GM19463 (cell line): ENCODE data around the gene SYAP1.
"Not testable (repeated sequence)": the region's sequence is repeated elsewhere in the genome, so short reads cannot be mapped to it uniquely, and the experiment has no call there.

ENCODE experiments used
- ATAC-seq: cut with Tn5 transposase; IDR thresholded peaks from one replicate; pipeline ENCODE4 v1.9.1; 2021; ENCODE audit warnings: mild to moderate bottlenecking, moderate library complexity; ENCODE audit not compliant: unreplicated experiment

SYAP1 gene

DNA sequence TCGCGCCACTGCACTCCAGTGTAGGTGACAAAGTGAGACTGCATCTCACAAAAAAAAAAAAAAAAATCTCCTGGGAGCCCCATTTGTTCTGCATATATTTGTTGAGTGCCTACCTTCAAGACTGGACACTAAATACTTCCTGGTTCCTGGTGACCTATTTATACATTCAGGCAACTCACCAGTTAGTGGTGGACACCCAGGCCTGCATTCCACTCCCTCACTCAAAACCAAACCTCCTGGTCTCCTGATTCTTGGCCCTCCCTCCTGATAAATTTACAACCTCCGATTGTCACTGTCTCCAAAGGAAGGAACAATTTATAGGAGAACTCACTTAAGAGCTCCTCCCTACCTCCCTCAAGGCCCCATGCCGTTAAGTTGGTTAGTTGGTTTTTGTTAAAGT lies 3.1 kb downstream of the SYAP1 start:
- no peak for ATAC-seq

DNA sequence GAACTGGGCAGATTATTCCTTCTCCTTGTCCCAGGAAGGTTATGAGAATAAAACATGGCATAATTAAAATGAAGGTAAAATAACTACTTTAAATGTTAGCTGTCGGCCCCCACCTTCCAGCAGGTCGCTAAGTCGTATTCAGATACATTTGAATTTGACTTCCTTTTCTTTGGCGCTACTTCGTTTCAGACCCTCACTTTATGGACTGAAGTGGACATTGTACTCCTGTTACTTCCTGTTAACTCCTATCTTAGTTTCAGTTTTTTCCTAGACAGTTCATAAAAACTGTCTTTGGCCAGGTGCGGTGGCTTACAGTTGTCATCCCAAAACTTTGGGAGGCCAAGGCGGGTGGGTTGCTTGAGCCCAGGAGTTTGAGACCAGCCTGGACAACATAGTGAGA lies 5.7 kb downstream of the SYAP1 start:
- no peak for ATAC-seq

DNA sequence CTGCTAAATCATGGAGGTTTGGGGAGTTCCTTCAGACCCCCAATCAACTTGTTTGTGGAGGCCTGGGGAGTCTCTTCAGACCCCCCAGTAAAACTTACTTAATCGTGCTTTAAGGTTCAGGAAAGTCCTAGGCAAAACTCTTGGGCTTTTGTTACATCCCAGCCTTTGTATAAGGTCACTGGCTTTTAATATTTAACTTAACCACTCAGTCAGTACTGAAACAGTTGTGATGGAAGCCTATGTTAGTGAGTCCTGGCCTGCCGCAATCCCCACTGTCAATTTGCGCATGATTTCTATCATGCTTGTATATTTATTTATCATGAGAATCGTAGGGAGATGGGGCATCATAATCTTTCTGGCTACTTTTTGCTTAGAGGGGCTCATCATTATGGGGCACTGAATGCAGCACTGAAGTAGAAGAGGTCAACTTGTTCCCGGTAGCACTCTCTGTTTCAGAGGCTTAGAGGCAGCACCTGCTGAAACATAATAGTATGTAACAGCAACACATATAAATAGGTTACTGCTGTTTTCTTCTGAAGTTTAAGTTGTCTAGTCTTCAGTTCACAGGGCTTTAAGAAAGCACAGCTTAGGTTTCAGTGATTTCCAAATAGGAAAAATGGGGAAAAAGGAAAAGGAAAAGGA lies 7.1 kb downstream of the SYAP1 start:
- ATAC-seq = peak; percentile 79

DNA sequence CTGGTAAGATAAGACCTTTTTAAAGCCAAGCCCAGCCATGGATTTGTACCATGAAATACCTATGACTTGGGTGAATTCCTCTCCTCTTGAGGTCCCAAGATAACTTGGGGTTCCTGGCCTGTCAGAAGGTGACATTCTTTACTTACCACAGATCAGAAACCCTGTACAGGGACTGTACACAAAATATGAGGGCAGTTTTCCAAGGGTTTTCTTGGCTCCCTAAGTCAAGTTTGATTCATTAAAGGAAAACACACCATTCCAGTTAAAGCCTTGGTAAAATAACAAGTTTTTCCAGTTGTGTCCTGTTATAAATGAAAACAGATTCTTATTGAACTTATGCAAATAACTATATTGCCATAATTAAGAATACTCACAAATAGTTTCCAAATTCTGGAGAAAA lies 8.2 kb downstream of the SYAP1 start:
- no peak for ATAC-seq

DNA sequence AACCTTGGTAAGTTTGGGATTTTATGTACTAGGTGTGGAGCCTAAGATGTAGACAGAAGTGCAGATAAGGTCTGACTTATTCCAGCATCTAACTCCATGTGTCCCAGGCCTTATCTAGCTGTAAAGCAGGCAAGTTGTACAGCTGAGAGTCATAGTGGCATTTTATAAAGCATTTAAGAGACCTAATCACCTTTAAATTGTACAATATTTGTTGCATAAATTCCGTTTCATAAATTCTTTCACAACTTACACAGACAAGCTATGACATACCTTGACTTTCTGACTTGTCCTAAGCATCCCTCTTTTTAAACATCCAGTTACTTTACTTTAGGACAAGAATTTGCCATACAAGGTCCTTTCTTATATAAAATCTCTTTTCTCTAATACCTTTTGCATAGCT lies 11.0 kb downstream of the SYAP1 start:
- no peak for ATAC-seq

GRCh38 chrX:16733013-16733412 lies 13.6 kb downstream of the SYAP1 start:
- no peak for ATAC-seq

- ATAC-seq = no peak
Measured at GRCh38 chrX:16737024-16737423, 17.6 kb downstream of the SYAP1 start.

DNA sequence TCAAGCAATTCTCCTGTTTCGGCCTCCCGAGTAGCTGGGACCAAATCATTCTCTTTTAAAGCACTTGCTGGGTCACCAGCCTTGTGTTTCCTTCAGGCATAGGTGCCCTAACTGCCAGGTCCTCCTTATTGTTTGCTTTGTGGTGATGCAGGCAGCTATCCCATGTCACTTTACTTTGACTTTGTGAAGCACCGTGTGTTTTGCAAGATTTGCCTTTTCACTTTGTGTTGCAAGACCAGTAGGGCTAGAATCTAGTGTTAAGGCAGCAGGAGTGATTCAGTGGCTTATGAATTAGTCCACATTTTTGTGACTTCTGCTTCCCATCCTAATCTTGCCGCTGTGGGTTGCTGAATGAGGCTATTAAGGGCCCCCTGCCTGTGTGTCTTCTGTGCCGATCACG lies 20.2 kb downstream of the SYAP1 start:
- no peak for ATAC-seq

- no peak for ATAC-seq
Measured at GRCh38 chrX:16743604-16744325, 24.4 kb downstream of the SYAP1 start.

- ATAC-seq = no peak
Measured at GRCh38 chrX:16745102-16745501, 25.7 kb downstream of the SYAP1 start.

GRCh38 chrX:16745659-16746058 lies 26.2 kb downstream of the SYAP1 start:
- ATAC-seq = no peak

DNA sequence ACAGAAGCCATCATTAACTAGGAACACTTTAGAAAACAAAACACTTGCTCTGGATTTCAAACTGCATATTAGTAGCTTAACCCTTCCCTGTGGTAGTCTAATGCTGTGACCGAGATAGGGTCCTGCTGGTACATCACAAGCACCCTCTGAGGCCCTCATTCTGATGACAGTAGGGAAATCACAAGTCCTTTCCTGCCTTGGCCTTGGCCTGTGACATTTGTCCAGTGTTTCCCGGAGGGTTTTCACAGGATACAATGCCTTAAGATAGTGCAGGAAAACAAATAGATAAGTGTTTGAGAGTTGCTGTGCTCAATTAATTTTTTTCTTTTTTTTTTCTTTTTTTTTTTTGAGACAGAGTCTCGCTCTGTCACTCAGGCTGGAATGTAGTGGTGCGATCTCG lies 29.0 kb downstream of the SYAP1 start:
- no peak for ATAC-seq

DNA sequence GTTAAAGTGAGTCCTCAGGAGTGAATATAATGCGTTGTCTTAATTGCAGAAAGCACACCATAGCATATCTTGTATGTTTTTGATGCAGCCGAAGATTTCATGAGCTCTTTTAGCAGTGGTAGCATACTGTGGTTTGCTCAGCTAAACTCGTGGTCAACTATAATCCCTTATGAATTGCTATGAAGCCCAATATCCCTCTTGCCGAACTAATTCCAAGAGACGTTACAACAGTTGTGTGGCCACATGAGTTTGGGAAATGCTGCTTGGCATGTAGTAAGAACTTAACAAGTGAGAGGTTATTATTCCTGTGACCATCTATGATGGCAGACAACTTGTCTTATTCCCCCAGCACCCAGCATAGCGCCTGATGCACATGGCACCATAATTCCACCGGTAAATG lies 30.7 kb downstream of the SYAP1 start:
- ATAC-seq = no peak

DNA sequence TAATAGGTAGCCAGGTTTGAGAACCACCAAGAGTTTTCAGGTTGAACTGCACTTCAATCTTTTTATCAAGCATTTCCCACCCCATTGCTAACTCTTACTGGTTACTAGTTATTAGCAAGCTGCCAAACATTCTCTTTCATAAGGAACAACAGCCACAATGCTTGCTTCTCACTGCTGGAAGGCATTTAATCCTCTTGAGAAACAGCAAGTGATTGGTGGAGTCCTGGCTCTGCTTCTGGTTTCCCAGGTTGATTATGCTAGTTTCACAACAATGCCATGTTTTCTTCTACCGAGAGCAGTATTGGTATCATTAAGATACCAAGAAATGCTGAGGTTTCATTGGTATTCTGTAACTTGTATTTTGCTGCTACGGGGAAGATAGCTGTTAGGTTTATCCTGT lies 34.6 kb downstream of the SYAP1 start:
- ATAC-seq = no peak

GRCh38 chrX:16756724-16757123 lies 37.3 kb downstream of the SYAP1 start:
- ATAC-seq = no peak

- not testable (repeated sequence) for ATAC-seq
Measured at GRCh38 chrX:16761500-16761899, 42.1 kb downstream of the SYAP1 start.

DNA sequence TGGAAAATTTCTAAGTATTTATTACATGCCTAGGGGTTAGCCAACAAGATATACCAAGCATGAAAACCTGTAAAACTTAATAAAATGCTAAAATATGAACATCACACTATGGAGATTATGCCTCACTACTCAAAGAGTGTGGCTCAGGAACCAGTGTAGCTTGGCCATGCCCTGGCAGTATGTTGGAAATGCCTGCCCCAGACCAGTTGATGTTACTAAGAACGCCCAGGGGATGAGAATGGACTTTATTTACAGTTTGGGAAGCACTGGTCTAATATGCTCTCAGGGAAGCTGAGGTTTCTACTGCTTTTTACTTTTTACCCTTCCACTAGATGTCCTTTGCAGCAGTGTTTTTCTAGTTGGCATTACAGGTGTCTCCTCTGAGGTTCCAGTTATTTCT lies 43.2 kb downstream of the SYAP1 start:
- no peak for ATAC-seq

GRCh38 chrX:16765594-16765993 lies 46.2 kb downstream of the SYAP1 start:
- ATAC-seq = no peak

- ATAC-seq = no peak
Measured at GRCh38 chrX:16770970-16771482, 51.6 kb downstream of the SYAP1 start.

- no peak for ATAC-seq
Measured at GRCh38 chrX:16771483-16772398, 52.3 kb downstream of the SYAP1 start.

DNA sequence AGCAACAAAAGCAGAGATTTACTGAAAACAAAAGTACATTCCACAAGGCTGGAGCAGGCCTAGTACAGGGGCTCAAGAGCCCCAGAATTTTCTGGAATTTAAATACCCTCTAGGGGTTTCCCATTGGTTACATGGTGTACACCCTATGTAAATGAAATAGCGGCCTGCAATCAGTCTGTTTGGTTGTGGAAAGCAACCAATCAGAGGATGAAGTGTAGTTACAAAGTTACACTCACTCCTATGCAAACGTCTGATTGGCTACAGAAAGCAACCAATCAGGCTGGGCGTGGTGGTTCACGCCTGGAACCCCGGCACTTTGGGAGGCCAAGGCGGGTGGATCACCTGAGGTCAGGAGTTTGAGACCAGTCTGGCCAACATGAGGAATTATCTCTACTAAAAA lies 53.0 kb downstream of the SYAP1 start:
- ATAC-seq = no peak

- ATAC-seq = no peak
Measured at GRCh38 chrX:16774746-16775145, 55.3 kb downstream of the SYAP1 start.
